ENCODE measurements around the gene OGG1.

The OGG1 gene

DNA sequence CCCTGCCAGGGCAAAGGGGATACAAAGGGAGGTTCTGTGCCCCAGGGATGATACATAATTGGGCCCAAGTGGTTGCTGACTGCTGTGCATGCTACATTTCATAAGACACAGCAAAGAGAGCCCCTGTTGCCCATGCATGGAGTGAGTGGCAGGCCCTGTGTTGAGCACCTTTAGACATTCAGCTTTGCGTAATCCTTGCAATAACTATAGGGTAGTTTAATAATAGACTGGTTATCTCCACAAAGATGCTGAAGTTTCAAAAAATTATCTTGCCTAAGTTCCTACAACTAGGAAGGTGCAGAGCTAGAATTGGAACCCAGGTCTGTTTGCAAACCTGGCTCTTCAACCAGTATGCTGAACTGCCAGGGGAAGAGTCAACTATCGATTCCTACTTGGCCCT is 1.7 kb upstream of the OGG1 start:
- no peak for ATAC-seq
- no peak for TF ChIP-seq ESRRG (CRISPR knock-in tag; IDR thresholded peaks at IDR 0.05)
- TF ChIP-seq SNAI2 (CRISPR knock-in tag; IDR thresholded peaks at IDR 0.05), result no peak
- no peak for TF ChIP-seq PPARA (CRISPR knock-in tag; IDR thresholded peaks at IDR 0.05; ENCODE audit: borderline replicate concordance)
- no peak for TF ChIP-seq TOX (CRISPR knock-in tag; IDR thresholded peaks at IDR 0.05; ENCODE audit: borderline replicate concordance)
- TF ChIP-seq, protein P1, sequence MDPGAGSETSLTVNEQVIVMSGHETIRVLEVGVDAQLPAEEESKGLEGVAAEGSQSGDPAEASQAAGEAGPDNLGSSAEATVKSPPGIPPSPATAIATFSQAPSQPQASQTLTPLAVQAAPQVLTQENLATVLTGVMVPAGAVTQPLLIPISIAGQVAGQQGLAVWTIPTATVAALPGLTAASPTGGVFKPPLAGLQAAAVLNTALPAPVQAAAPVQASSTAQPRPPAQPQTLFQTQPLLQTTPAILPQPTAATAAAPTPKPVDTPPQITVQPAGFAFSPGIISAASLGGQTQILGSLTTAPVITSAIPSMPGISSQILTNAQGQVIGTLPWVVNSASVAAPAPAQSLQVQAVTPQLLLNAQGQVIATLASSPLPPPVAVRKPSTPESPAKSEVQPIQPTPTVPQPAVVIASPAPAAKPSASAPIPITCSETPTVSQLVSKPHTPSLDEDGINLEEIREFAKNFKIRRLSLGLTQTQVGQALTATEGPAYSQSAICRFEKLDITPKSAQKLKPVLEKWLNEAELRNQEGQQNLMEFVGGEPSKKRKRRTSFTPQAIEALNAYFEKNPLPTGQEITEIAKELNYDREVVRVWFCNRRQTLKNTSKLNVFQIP (CRISPR knock-in tag; IDR thresholded peaks at IDR 0.05; ENCODE audit: borderline replicate concordance, low read depth), result no peak
- TF ChIP-seq ZNF565 (CRISPR knock-in tag; conservative IDR thresholded peaks at IDR 0.05; ENCODE audit: low read depth), result no peak
- TF ChIP-seq ISL1 (CRISPR knock-in tag; IDR thresholded peaks at IDR 0.05), result no peak
- TF ChIP-seq OSR1 (CRISPR knock-in tag; IDR thresholded peaks at IDR 0.05), result no peak
- TF ChIP-seq, protein P2, sequence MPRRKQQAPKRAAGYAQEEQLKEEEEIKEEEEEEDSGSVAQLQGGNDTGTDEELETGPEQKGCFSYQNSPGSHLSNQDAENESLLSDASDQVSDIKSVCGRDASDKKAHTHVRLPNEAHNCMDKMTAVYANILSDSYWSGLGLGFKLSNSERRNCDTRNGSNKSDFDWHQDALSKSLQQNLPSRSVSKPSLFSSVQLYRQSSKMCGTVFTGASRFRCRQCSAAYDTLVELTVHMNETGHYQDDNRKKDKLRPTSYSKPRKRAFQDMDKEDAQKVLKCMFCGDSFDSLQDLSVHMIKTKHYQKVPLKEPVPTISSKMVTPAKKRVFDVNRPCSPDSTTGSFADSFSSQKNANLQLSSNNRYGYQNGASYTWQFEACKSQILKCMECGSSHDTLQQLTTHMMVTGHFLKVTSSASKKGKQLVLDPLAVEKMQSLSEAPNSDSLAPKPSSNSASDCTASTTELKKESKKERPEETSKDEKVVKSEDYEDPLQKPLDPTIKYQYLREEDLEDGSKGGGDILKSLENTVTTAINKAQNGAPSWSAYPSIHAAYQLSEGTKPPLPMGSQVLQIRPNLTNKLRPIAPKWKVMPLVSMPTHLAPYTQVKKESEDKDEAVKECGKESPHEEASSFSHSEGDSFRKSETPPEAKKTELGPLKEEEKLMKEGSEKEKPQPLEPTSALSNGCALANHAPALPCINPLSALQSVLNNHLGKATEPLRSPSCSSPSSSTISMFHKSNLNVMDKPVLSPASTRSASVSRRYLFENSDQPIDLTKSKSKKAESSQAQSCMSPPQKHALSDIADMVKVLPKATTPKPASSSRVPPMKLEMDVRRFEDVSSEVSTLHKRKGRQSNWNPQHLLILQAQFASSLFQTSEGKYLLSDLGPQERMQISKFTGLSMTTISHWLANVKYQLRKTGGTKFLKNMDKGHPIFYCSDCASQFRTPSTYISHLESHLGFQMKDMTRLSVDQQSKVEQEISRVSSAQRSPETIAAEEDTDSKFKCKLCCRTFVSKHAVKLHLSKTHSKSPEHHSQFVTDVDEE (CRISPR knock-in tag; IDR thresholded peaks at IDR 0.05), result no peak
- no peak for TF ChIP-seq CSDC2 (CRISPR knock-in tag; IDR thresholded peaks at IDR 0.05)
- TF ChIP-seq, protein P3, sequence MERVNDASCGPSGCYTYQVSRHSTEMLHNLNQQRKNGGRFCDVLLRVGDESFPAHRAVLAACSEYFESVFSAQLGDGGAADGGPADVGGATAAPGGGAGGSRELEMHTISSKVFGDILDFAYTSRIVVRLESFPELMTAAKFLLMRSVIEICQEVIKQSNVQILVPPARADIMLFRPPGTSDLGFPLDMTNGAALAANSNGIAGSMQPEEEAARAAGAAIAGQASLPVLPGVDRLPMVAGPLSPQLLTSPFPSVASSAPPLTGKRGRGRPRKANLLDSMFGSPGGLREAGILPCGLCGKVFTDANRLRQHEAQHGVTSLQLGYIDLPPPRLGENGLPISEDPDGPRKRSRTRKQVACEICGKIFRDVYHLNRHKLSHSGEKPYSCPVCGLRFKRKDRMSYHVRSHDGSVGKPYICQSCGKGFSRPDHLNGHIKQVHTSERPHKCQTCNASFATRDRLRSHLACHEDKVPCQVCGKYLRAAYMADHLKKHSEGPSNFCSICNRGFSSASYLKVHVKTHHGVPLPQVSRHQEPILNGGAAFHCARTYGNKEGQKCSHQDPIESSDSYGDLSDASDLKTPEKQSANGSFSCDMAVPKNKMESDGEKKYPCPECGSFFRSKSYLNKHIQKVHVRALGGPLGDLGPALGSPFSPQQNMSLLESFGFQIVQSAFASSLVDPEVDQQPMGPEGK (CRISPR knock-in tag; IDR thresholded peaks at IDR 0.05; ENCODE audit: borderline replicate concordance), result no peak
- no peak for TF ChIP-seq RARB (CRISPR knock-in tag; IDR thresholded peaks at IDR 0.05)

DNA sequence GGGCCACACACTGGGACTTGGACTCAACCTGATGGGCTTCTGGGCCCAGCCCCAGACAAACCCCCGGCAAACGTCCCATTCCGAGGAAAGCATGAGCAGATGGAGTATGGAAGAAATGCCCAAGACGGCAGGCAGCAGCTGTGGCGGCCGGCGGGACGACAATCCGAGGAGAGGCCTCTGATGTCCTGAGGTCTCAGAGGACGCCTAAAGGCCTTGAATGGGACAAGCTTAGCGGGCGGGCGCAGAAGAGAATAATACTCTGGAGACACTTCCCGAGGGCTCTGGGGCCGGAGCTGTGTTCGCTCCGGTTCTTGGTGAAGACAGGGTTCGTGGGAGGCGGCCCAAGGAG is 482 bp upstream of the OGG1 start:
- TF ChIP-seq, protein P1 (CRISPR knock-in tag; IDR thresholded peaks at IDR 0.05; ENCODE audit: borderline replicate concordance, low read depth), result no peak
- TF ChIP-seq ZNF565 (CRISPR knock-in tag; conservative IDR thresholded peaks at IDR 0.05; ENCODE audit: low read depth), result no peak
- TF ChIP-seq, protein P2 (CRISPR knock-in tag; IDR thresholded peaks at IDR 0.05), result no peak
- TF ChIP-seq, protein P4, sequence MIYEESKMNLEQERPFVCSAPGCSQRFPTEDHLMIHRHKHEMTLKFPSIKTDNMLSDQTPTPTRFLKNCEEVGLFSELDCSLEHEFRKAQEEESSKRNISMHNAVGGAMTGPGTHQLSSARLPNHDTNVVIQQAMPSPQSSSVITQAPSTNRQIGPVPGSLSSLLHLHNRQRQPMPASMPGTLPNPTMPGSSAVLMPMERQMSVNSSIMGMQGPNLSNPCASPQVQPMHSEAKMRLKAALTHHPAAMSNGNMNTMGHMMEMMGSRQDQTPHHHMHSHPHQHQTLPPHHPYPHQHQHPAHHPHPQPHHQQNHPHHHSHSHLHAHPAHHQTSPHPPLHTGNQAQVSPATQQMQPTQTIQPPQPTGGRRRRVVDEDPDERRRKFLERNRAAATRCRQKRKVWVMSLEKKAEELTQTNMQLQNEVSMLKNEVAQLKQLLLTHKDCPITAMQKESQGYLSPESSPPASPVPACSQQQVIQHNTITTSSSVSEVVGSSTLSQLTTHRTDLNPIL (CRISPR knock-in tag; IDR thresholded peaks at IDR 0.05; ENCODE audit: low read depth), result no peak
- TF ChIP-seq ZC3H10 (CRISPR knock-in tag; IDR thresholded peaks at IDR 0.05), result no peak
- TF ChIP-seq, protein P5, sequence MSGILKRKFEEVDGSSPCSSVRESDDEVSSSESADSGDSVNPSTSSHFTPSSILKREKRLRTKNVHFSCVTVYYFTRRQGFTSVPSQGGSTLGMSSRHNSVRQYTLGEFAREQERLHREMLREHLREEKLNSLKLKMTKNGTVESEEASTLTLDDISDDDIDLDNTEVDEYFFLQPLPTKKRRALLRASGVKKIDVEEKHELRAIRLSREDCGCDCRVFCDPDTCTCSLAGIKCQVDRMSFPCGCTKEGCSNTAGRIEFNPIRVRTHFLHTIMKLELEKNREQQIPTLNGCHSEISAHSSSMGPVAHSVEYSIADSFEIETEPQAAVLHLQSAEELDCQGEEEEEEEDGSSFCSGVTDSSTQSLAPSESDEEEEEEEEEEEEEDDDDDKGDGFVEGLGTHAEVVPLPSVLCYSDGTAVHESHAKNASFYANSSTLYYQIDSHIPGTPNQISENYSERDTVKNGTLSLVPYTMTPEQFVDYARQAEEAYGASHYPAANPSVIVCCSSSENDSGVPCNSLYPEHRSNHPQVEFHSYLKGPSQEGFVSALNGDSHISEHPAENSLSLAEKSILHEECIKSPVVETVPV (CRISPR knock-in tag; IDR thresholded peaks at IDR 0.05), result no peak
- no peak for TF ChIP-seq GLIS3 (CRISPR knock-in tag; IDR thresholded peaks at IDR 0.05)
- no peak for TF ChIP-seq TOX (CRISPR knock-in tag; IDR thresholded peaks at IDR 0.05; ENCODE audit: borderline replicate concordance)
- ATAC-seq, result peak; percentile 18
